NCI-H2107 (cell line): ENCODE measurements around the gene ADSS1.

ENCODE experiments used
- DNase-seq: peaks from one replicate; lab custom pipeline; 2025; lab: John Stamatoyannopoulos, UW

ADSS1 gene

DNA sequence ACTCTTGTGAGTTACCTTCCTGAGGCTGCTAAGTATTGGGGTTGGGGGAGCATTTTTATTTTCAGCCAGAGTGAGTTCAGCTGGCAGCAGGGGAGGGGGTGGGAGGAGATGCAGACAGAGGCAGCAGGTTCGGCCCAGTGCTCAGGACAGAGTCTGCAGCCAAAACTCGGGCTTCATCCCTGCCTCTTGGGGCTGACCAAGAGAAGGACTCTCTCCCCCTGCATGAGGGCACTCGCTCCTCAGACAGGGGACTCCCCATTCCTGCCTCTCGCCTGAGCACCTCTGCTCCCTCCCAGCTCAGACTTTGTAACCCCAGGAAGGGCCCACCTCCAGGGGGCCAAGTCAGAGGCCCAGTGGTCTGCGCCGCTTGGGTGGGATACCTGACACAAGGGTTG is 72.7 kb downstream of the ADSS1 start:
- DNase-seq, result no peak
